GM23338 (cell line): ENCODE measurements around the gene DUOX1.

Experiments
- CTCF ChIP-seq, 2 experiments: fragments of 200-600 bp in 1 of 2; sonication (generic) in 1 of 2; conservative IDR thresholded peaks; 2 replicates each; pipeline versions ENCODE4 v1.5.1 to v1.6.1; 2016 to 2017; ENCODE audit warnings: antibody characterized with exemption in 2 of 2, low read depth in 2 of 2, mild to moderate bottlenecking in 2 of 2, moderate library complexity in 1 of 2
- EZH2 ChIP-seq: fragments of 200-600 bp; sonication (generic); IDR thresholded peaks from one replicate; pipeline ENCODE4 v1.8.0; 2017; ENCODE audit warnings: antibody characterized with exemption, mild to moderate bottlenecking, low read depth; ENCODE audit not compliant: unreplicated experiment
- EZH2phosphoT487 ChIP-seq: fragments of 200-600 bp; sonication (generic); IDR thresholded peaks from one replicate; pipeline ENCODE4 v1.8.1; 2018; ENCODE audit warnings: antibody characterized with exemption; ENCODE audit not compliant: unreplicated experiment
- POLR2AphosphoS5 ChIP-seq: IDR thresholded peaks from 2 replicates; pipeline ENCODE4 v1.6.1; 2016; ENCODE audit warnings: antibody characterized with exemption, low read depth
- TF ChIP-seq, protein P1 (sequence below): IDR thresholded peaks from one replicate; pipeline ENCODE4 v1.6.1; 2018; ENCODE audit warnings: antibody characterized with exemption; ENCODE audit not compliant: unreplicated experiment

DNA sequence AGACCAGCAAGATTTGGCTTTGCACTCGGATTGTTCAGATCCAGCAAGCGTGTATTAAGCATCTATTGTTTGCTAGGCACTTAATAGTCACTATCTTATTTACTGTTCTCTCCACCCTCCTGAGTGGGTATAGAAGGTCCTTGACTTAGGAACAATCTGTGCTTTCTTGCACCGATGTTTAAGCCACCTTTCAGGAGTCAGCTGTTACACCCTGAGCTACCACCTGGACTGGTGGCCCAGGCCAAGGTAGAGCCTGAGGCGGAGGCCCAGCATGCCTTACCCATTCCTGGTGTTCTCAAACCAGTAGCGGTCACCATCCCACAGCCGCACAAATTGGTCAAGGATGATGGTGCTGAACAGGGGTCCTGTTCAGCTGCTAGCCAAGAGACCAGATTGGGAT, 10.0 kb downstream of the DUOX1 start:
- TF ChIP-seq CTCF (conservative IDR thresholded peaks at IDR 0.05; ENCODE audit: low read depth in 2 of 2), result no peak
- no peak for TF ChIP-seq POLR2AphosphoS5
- no peak for TF ChIP-seq EZH2phosphoT487
- no peak for TF ChIP-seq EZH2
- TF ChIP-seq, protein P1, sequence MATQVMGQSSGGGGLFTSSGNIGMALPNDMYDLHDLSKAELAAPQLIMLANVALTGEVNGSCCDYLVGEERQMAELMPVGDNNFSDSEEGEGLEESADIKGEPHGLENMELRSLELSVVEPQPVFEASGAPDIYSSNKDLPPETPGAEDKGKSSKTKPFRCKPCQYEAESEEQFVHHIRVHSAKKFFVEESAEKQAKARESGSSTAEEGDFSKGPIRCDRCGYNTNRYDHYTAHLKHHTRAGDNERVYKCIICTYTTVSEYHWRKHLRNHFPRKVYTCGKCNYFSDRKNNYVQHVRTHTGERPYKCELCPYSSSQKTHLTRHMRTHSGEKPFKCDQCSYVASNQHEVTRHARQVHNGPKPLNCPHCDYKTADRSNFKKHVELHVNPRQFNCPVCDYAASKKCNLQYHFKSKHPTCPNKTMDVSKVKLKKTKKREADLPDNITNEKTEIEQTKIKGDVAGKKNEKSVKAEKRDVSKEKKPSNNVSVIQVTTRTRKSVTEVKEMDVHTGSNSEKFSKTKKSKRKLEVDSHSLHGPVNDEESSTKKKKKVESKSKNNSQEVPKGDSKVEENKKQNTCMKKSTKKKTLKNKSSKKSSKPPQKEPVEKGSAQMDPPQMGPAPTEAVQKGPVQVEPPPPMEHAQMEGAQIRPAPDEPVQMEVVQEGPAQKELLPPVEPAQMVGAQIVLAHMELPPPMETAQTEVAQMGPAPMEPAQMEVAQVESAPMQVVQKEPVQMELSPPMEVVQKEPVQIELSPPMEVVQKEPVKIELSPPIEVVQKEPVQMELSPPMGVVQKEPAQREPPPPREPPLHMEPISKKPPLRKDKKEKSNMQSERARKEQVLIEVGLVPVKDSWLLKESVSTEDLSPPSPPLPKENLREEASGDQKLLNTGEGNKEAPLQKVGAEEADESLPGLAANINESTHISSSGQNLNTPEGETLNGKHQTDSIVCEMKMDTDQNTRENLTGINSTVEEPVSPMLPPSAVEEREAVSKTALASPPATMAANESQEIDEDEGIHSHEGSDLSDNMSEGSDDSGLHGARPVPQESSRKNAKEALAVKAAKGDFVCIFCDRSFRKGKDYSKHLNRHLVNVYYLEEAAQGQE, result no peak
